Measurements from ENCODE around the gene ART5.
A peak's percentile ranks its signal among the peaks of the same experiment; 100 is the strongest.
"Not testable (repeated sequence)": the region's sequence is repeated elsewhere in the genome, so short reads cannot be mapped to it uniquely, and the experiment has no call there.

ART5 gene

GRCh38 chr11:3655547-3655946 is 13.8 kb upstream of the ART5 start:
- no peak overlapping the region for H3K27ac ChIP-seq
- no peak for TF ChIP-seq CTCF (conservative IDR thresholded peaks at IDR 0.05)

- H3K27ac ChIP-seq = not testable (repeated sequence)
Observed at GRCh38 chr11:3652514-3652913, 10.7 kb upstream of the ART5 start.

- not testable (repeated sequence) for H3K27ac ChIP-seq
Observed at GRCh38 chr11:3649374-3649773, 7.6 kb upstream of the ART5 start.

GRCh38 chr11:3648843-3649242 is 7.1 kb upstream of the ART5 start:
- not testable (repeated sequence) for H3K27ac ChIP-seq

GRCh38 chr11:3645552-3645951 is 3.8 kb upstream of the ART5 start:
- no peak for TF ChIP-seq CTCF (conservative IDR thresholded peaks at IDR 0.05)
- H3K27ac ChIP-seq = no peak overlapping the region

- TF ChIP-seq CTCF (conservative IDR thresholded peaks at IDR 0.05) = no peak
- no peak within 1 kb of the TSS for H3K27ac ChIP-seq
Observed at GRCh38 chr11:3644817-3645235, 3.0 kb upstream of the ART5 start, which contains the start of gene ART1. Gene ART1 (plus strand): TSS chr11:3645128. CDS start chr11:3659214, 14,086 bp downstream.

- H3K27ac ChIP-seq = not testable (repeated sequence)
Observed at GRCh38 chr11:3643102-3643546, 1.3 kb upstream of the ART5 start.

GRCh38 chr11:3642071-3642951 is 519 bp upstream of the ART5 start:
- TF ChIP-seq CTCF (conservative IDR thresholded peaks at IDR 0.05) = no peak

GRCh38 chr11:3641191-3641590 is 601 bp downstream of the ART5 start:
- H3K27ac ChIP-seq = no peak overlapping the region
- no peak for TF ChIP-seq CTCF (conservative IDR thresholded peaks at IDR 0.05)

More at GRCh38 chr11:3642071-3642951, 519 bp upstream of the ART5 start:
- peak overlapping the region; percentile 34; the same call in 1 of the 2 replicates for H3K27ac ChIP-seq

GRCh38 chr11:3639841-3640240 is 2.0 kb downstream of the ART5 start:
- no peak for TF ChIP-seq CTCF (conservative IDR thresholded peaks at IDR 0.05)
- no peak overlapping the region for H3K27ac ChIP-seq

All from VCaP (cell line).